ENCODE data around the gene RPS6KA4. TPM values are rescaled to one million over a fixed set of nuclear protein-coding genes. Genes with fewer than 3 reads are reported as not detected.

The RPS6KA4 gene
- total RNA-seq, 1 donor: 39.4 TPM

DNA sequence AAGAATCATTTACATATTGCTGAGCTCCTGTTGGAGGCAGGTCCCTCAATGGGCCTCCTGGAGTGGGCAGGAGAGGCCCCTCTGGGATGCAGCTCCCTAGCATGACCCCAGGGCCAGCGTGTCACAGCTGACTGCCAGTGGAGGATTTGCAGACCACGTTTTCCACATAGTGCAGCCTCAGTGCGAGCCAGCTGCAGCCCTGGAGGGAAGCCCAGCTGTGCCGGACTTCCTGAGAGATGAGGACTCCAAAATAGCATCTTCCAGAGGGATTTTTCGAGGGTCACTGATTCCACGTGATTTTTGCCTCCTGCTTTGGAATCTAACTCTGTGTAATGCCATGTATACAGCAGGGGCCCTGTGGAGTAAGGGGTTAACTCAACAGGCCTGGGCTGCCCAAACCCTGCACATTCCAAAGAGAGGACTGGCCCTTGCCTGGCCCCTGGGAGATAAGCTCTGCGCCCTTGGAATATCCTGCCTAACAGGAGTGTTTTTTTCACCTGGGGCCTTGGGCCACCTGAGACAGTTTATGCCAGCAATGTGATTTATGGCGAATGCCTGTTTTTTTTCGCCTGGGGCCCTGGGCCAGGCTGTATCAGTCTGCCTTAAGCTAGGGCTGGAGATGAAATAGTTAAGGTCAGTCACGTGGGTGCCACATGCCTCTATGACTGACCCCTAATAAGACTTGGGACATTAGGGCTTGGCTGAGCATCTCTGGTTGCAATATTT is 47.4 kb downstream of the RPS6KA4 start:
- H3K4me3 ChIP-seq (ENCODE audit: insufficient read depth, low read length): no peak overlapping the region
- no peak overlapping the region for H3K27ac ChIP-seq (ENCODE audit: low read depth, low read length)
- H3K4me2 ChIP-seq (ENCODE audit: insufficient read depth, low read length): no peak overlapping the region
- H4K20me1 ChIP-seq (ENCODE audit: insufficient read depth, low read length): no peaks in the 10 kb centered on the region
- no peaks in the 10 kb centered on the region for H3K79me2 ChIP-seq (ENCODE audit: insufficient read depth, low read length)
- TF ChIP-seq, protein P1, sequence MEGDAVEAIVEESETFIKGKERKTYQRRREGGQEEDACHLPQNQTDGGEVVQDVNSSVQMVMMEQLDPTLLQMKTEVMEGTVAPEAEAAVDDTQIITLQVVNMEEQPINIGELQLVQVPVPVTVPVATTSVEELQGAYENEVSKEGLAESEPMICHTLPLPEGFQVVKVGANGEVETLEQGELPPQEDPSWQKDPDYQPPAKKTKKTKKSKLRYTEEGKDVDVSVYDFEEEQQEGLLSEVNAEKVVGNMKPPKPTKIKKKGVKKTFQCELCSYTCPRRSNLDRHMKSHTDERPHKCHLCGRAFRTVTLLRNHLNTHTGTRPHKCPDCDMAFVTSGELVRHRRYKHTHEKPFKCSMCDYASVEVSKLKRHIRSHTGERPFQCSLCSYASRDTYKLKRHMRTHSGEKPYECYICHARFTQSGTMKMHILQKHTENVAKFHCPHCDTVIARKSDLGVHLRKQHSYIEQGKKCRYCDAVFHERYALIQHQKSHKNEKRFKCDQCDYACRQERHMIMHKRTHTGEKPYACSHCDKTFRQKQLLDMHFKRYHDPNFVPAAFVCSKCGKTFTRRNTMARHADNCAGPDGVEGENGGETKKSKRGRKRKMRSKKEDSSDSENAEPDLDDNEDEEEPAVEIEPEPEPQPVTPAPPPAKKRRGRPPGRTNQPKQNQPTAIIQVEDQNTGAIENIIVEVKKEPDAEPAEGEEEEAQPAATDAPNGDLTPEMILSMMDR (IDR thresholded peaks at IDR 0.05; ENCODE audit: extremely low read depth, low read depth, low read length): no peak
- H3K36me3 ChIP-seq (ENCODE audit: insufficient read depth, low read length): no peaks in the 10 kb centered on the region
- no peak for DNase-seq (ENCODE audit: insufficient read length, low spot score, missing footprints)
- H3K4me1 ChIP-seq (ENCODE audit: insufficient read depth, low read length): no peaks in the 10 kb centered on the region
- peaks cover 9% of the 10 kb centered on the region for H3K27me3 ChIP-seq (ENCODE audit: insufficient read depth, low read length)
- H2AFZ ChIP-seq (ENCODE audit: low read length): no peak overlapping the region
- no peaks in the 10 kb centered on the region for H3K9me3 ChIP-seq (ENCODE audit: low read depth, low read length)

DNA sequence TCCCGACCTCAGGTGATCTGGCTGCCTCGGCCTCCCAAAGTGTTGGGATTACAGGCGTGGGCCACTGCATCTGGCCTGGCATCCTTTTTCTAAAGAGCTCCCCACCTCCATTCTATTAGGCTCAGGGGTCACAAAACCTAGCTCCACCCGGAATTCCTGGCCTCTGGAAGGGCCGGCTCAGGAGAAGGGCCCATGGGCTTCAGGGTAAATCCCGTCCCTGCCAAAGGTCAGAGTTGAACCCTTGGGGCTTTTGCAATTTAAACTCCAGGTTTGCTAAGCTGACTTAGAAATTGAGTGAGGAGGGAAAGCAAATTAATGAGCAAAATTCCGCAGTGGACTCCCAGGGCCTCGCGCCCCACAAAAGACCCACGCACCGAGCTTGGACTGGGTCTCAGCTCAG is 48.3 kb downstream of the RPS6KA4 start:
- no peak for DNase-seq (ENCODE audit: insufficient read length, low spot score, missing footprints)
- TF ChIP-seq, protein P1 (IDR thresholded peaks at IDR 0.05; ENCODE audit: extremely low read depth, low read depth, low read length): no peak
- Histone ChIP-seq H3K4me1 (ENCODE audit: insufficient read depth, low read length) (no peaks in the 10 kb centered on the region), H3K79me2 (ENCODE audit: insufficient read depth, low read length) (no peaks in the 10 kb centered on the region), H3K36me3 (ENCODE audit: insufficient read depth, low read length) (no peaks in the 10 kb centered on the region), H3K27ac (ENCODE audit: low read depth, low read length) (no peak overlapping the region), H3K4me3 (ENCODE audit: insufficient read depth, low read length) (no peak overlapping the region), H3K9me3 (ENCODE audit: low read depth, low read length) (no peaks in the 10 kb centered on the region), H3K27me3 (ENCODE audit: insufficient read depth, low read length) (peaks cover 9% of the 10 kb centered on the region), H2AFZ (ENCODE audit: low read length) (no peak overlapping the region), H4K20me1 (ENCODE audit: insufficient read depth, low read length) (no peaks in the 10 kb centered on the region), H3K4me2 (ENCODE audit: insufficient read depth, low read length) (no peak overlapping the region)

GRCh38 chr11:64407630-64408029 is 48.7 kb downstream of the RPS6KA4 start:
- H3K36me3 ChIP-seq (ENCODE audit: insufficient read depth, low read length): no peaks in the 10 kb centered on the region

DNA sequence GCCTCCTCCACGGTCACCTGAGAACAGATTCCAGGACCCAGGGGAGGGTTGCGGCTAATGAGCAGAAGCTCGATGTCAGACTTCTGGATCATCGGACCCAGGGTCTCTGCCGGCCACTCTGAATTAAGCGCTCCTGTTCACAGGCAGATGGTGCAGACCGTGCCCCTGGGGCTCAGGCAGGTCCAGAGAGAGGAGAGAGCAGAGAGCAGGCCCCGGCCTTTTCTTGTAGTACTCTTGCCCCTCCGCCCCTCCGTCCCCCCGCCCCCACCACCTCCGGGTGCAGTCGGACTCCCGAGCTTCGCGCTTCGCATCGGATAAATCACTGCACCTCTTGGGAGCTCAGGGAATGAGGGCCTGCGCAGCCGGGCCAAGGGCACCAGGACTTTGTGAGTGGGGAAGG is 50.3 kb downstream of the RPS6KA4 start:
- Histone ChIP-seq H3K27ac (ENCODE audit: low read depth, low read length) (no peak overlapping the region), H3K9me3 (ENCODE audit: low read depth, low read length) (no peaks in the 10 kb centered on the region), H3K4me1 (ENCODE audit: insufficient read depth, low read length) (no peaks in the 10 kb centered on the region), H3K36me3 (ENCODE audit: insufficient read depth, low read length) (no peaks in the 10 kb centered on the region), H2AFZ (ENCODE audit: low read length) (no peak overlapping the region), H3K79me2 (ENCODE audit: insufficient read depth, low read length) (no peaks in the 10 kb centered on the region), H3K27me3 (ENCODE audit: insufficient read depth, low read length) (peaks cover 7% of the 10 kb centered on the region), H4K20me1 (ENCODE audit: insufficient read depth, low read length) (no peaks in the 10 kb centered on the region), H3K4me3 (ENCODE audit: insufficient read depth, low read length) (no peak overlapping the region), H3K4me2 (ENCODE audit: insufficient read depth, low read length) (no peak overlapping the region)
- TF ChIP-seq, protein P1 (IDR thresholded peaks at IDR 0.05; ENCODE audit: extremely low read depth, low read depth, low read length): no peak
- no peak for DNase-seq (ENCODE audit: insufficient read length, low spot score, missing footprints)

More at GRCh38 chr11:64407630-64408029, 48.7 kb downstream of the RPS6KA4 start:
- Histone ChIP-seq H3K4me1 (ENCODE audit: insufficient read depth, low read length) (no peaks in the 10 kb centered on the region), H3K27me3 (ENCODE audit: insufficient read depth, low read length) (peaks cover 9% of the 10 kb centered on the region), H3K4me3 (ENCODE audit: insufficient read depth, low read length) (no peak overlapping the region), H2AFZ (ENCODE audit: low read length) (no peak overlapping the region), H3K9me3 (ENCODE audit: low read depth, low read length) (no peaks in the 10 kb centered on the region), H3K4me2 (ENCODE audit: insufficient read depth, low read length) (no peak overlapping the region), H3K79me2 (ENCODE audit: insufficient read depth, low read length) (no peaks in the 10 kb centered on the region), H4K20me1 (ENCODE audit: insufficient read depth, low read length) (no peaks in the 10 kb centered on the region), H3K27ac (ENCODE audit: low read depth, low read length) (no peak overlapping the region)
- TF ChIP-seq, protein P1 (IDR thresholded peaks at IDR 0.05; ENCODE audit: extremely low read depth, low read depth, low read length): no peak
- no peak for DNase-seq (ENCODE audit: insufficient read length, low spot score, missing footprints)

Measured in osteoblast (primary cell).